Bronchial epithelial cell (primary cell): ENCODE results near the gene HLCS. TPM values are rescaled to one million over a fixed set of nuclear protein-coding genes. Genes with fewer than 3 reads are reported as not detected.
A peak's percentile ranks its signal among the peaks of the same experiment; 100 is the strongest.

Experiments
- DNase-seq: peaks from one replicate; pipeline ENCODE4 v3.0.0-alpha.2; 2010; ENCODE audit warnings: low read depth
- FAIRE-seq: peaks from 2 replicates; lab custom pipeline; 2011; peaks lifted over from hg19 to GRCh38; lab: Jason Lieb, UNC
- H3K27me3 ChIP-seq: 2 replicates; pipeline ENCODE4 v1.5.1; 2011; ENCODE audit warnings: low read length; ENCODE audit not compliant: control insufficient read depth, insufficient read depth
- H3K36me3 ChIP-seq: 2 replicates; pipeline ENCODE4 v1.5.1; 2011; ENCODE audit warnings: low read length; ENCODE audit not compliant: control insufficient read depth, insufficient read depth
- H3K4me3 ChIP-seq: 2 replicates; pipeline ENCODE4 v1.5.1; 2011; ENCODE audit warnings: mild to moderate bottlenecking, low read depth, low read length, control low read depth
- CTCF ChIP-seq: IDR thresholded peaks from 2 replicates; pipeline ENCODE4 v1.5.1; 2011; ENCODE audit warnings: mild to moderate bottlenecking, moderate library complexity, low read length, control low read depth, inconsistent platforms; ENCODE audit not compliant: insufficient read depth, severe bottlenecking
- total RNA-seq: library from RNA; depleted of rRNA; stranded (reverse); fragments of >200 nt; gene quantifications from 2 replicates; pipeline ENCODE4 v1.2.1, GENCODE V29; 2014

HLCS gene
- total RNA-seq, 1 donor from 2014 or later = 26.3 TPM

DNA sequence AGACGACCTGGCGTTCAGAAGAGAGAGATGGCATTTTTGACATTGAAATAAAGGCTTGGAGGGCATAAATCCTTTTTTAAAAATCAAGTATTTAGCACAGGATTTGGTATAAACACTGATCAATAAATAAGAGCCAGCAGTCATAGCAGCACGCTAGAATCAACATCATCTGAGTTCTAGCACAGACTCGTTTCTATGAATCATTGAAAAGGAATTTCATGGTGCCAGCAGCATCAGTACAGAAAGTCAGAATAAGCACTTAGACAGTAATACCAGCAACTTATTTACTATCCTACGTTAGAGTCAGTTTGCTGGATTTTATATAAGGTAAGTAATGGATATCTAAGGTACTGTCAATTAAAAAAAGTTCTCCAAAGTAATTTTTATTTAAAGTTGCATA, 119.3 kb downstream of the HLCS start:
- TF ChIP-seq CTCF = no peak
- no peaks in the 10 kb centered on the region for H3K36me3 ChIP-seq
- DNase-seq (peak; percentile 88), FAIRE-seq (no peak)
- H3K4me3 ChIP-seq = no peak overlapping the region
- H3K27me3 ChIP-seq = no peaks in the 10 kb centered on the region

DNA sequence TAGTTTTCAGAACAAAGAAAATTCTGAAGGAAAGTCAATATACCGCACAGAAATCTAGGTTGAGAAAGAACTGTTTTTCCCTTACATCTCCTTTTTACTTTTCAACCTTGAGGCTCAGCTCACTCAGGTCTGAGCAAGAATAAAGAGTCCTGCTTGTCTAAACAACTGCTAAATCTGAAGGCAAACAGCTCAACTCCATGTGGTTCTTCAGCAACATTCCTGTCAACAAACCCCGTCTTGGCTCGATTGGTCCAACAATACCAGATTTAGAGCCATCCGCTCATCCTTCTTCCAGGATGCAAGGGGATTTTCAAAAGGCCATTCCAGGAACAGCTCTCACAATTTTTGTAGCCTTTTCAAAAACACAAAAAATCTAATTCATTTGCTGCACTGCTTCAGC, 119.8 kb downstream of the HLCS start:
- no peak overlapping the region for H3K4me3 ChIP-seq

DNA sequence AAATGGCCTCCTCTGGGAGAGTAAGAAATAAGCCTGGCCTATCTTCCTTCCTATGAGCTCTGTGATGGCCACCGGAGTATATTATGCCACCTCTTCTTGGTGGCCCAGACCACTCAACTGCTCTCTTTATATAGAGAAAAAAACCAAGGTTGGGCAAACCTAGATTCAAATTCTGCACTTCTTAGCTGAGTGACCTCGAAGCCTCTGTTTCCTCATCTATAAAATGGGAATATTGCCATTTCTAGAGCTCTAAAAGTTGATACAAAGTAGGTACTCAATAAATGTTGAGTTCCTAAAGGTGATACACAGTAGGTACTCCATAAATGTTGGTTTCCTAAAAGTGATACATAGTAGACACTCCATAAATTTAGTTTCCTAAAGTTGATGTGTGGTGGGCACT, 120.7 kb downstream of the HLCS start:
- no peaks in the 10 kb centered on the region for H3K36me3 ChIP-seq
- TF ChIP-seq CTCF = no peak
- DNase-seq (no peak), FAIRE-seq (no peak)
- no peak overlapping the region for H3K4me3 ChIP-seq
- no peaks in the 10 kb centered on the region for H3K27me3 ChIP-seq

More for the DNA sequence above, 119.8 kb downstream of the HLCS start:
- Histone ChIP-seq H3K27me3 (no peaks in the 10 kb centered on the region), H3K36me3 (no peaks in the 10 kb centered on the region)
- no peak for FAIRE-seq
- DNase-seq = peak; percentile 82
- TF ChIP-seq CTCF = no peak

- no peak for FAIRE-seq
- no peaks in the 10 kb centered on the region for H3K27me3 ChIP-seq
These were observed 121.4 kb downstream of the HLCS start for GRCh38 chr21:36845070-36845469.

DNA sequence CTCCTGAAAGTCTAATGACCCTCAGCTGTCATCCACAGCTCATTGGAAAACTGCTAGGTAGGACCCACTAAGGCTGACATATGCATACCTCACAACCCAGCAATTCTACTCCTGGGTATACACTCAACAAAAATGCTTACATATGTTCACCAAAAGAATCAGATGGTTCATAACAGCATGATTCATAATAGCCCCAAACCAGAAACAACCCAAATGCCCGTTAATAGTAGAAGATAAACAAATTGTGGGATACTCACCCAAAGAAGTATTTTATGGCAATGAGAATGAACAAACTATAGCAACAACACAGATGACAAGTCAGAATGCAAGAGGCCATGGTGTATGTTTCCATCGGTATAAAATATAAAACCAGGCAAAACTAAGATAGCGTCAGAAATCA, 124.6 kb downstream of the HLCS start:
- peak; percentile 11 for DNase-seq
- H3K4me3 ChIP-seq = no peak overlapping the region
- H3K27me3 ChIP-seq = no peaks in the 10 kb centered on the region
- TF ChIP-seq CTCF = no peak
- no peak for FAIRE-seq
- H3K36me3 ChIP-seq = no peaks in the 10 kb centered on the region

More at GRCh38 chr21:36845070-36845469, 121.4 kb downstream of the HLCS start:
- no peak for DNase-seq
- Histone ChIP-seq H3K4me3 (no peak overlapping the region), H3K36me3 (no peaks in the 10 kb centered on the region)
- no peak for TF ChIP-seq CTCF

- Histone ChIP-seq H3K36me3 (no peaks in the 10 kb centered on the region), H3K4me3 (no peak overlapping the region), H3K27me3 (no peaks in the 10 kb centered on the region)
- FAIRE-seq (no peak), DNase-seq (no peak)
- no peak for TF ChIP-seq CTCF
These were observed 126.7 kb downstream of the HLCS start for GRCh38 chr21:36839735-36840134.
